GM23338 (cell line): ENCODE data around the gene PVALB. TPM values are rescaled to one million over a fixed set of nuclear protein-coding genes. Genes with fewer than 3 reads are reported as not detected.

Experiments used
- CREB1 ChIP-seq: fragments of 250-450 bp; sonication (Bioruptor Pico); IDR thresholded peaks from 2 replicates; pipeline ENCODE4 v1.5.0; 2020; ENCODE audit warnings: low read depth, mild to moderate bottlenecking, moderate library complexity
- CTCF ChIP-seq, 2 experiments: fragments of 200-600 bp in 1 of 2; sonication (generic) in 1 of 2; conservative IDR thresholded peaks; 2 replicates each; pipeline versions ENCODE4 v1.5.1 to v1.6.1; 2016 to 2017; ENCODE audit warnings: antibody characterized with exemption in 2 of 2, low read depth in 2 of 2, mild to moderate bottlenecking in 2 of 2, moderate library complexity in 1 of 2
- ETS1 ChIP-seq: IDR thresholded peaks from 2 replicates; pipeline ENCODE4 v1.6.1; 2016; ENCODE audit warnings: antibody characterized with exemption
- EZH2 ChIP-seq: fragments of 200-600 bp; sonication (generic); IDR thresholded peaks from one replicate; pipeline ENCODE4 v1.8.0; 2017; ENCODE audit warnings: antibody characterized with exemption, mild to moderate bottlenecking, low read depth; ENCODE audit not compliant: unreplicated experiment
- EZH2phosphoT487 ChIP-seq: fragments of 200-600 bp; sonication (generic); IDR thresholded peaks from one replicate; pipeline ENCODE4 v1.8.1; 2018; ENCODE audit warnings: antibody characterized with exemption; ENCODE audit not compliant: unreplicated experiment
- JUNB ChIP-seq: IDR thresholded peaks from one replicate; pipeline ENCODE4 v1.6.1; 2016; ENCODE audit warnings: antibody characterized with exemption; ENCODE audit not compliant: unreplicated experiment
- NANOG ChIP-seq: IDR thresholded peaks from 2 replicates; pipeline ENCODE4 v1.6.1; 2016; ENCODE audit warnings: antibody characterized with exemption, borderline replicate concordance
- POLR2AphosphoS5 ChIP-seq: IDR thresholded peaks from 2 replicates; pipeline ENCODE4 v1.6.1; 2016; ENCODE audit warnings: antibody characterized with exemption, low read depth
- STAT1 ChIP-seq: IDR thresholded peaks from one replicate; pipeline ENCODE4 v1.6.1; 2016; ENCODE audit warnings: antibody characterized with exemption; ENCODE audit not compliant: unreplicated experiment
- ZNF331 ChIP-seq: fragments of 250-450 bp; sonication (Bioruptor Pico); IDR thresholded peaks from 2 replicates; pipeline ENCODE4 v1.5.0; 2020; ENCODE audit warnings: low read depth, mild to moderate bottlenecking, moderate library complexity
- ZNF462 ChIP-seq: fragments of 250-450 bp; sonication (Bioruptor Pico); IDR thresholded peaks from 2 replicates; pipeline ENCODE4 v1.5.0; 2020; ENCODE audit warnings: mild to moderate bottlenecking, moderate library complexity
- polyA plus RNA-seq: library from polyadenylated mRNA; unstranded; fragments of >200 nt; fragmentation: Nextera tagmentation; extraction: Ambion mirVana; gene quantifications from 2 replicates; pipeline ENCODE4 v1.2.1, GENCODE V29; 2016
- total RNA-seq: library from RNA; depleted of rRNA; stranded (reverse); fragments of >200 nt; shearing (Covaris generic); gene quantifications from 2 replicates; pipeline ENCODE4 v1.2.3, GENCODE V29; 2014

The PVALB gene
- total and polyA plus RNA-seq, 2 experiments from 2014 or later, result 7.9 TPM; not detected in 1

GRCh38 chr22:36863979-36864378 is 47.1 kb upstream of the PVALB start (continued):
- no peak for TF ChIP-seq ZNF462 (CRISPR knock-in tag)
- no peak for TF ChIP-seq ETS1
- TF ChIP-seq STAT1, result no peak
- no peak for TF ChIP-seq POLR2AphosphoS5
- TF ChIP-seq ZNF331, result no peak
- TF ChIP-seq CTCF (conservative IDR thresholded peaks at IDR 0.05; ENCODE audit: low read depth in 2 of 2), result no peak
- no peak for TF ChIP-seq EZH2
- no peak for TF ChIP-seq EZH2phosphoT487
- no peak for TF ChIP-seq JUNB
- no peak for TF ChIP-seq NANOG
- no peak for TF ChIP-seq CREB1
